GM19043 (cell line): ENCODE data around the gene FBXL12.
"Not testable (repeated sequence)": the region's sequence is repeated elsewhere in the genome, so short reads cannot be mapped to it uniquely, and the experiment has no call there.

Experiments
- ATAC-seq: cut with Tn5 transposase; IDR thresholded peaks from one replicate; pipeline ENCODE4 v1.9.1; 2021; ENCODE audit warnings: low read depth; ENCODE audit not compliant: unreplicated experiment

The FBXL12 gene

DNA sequence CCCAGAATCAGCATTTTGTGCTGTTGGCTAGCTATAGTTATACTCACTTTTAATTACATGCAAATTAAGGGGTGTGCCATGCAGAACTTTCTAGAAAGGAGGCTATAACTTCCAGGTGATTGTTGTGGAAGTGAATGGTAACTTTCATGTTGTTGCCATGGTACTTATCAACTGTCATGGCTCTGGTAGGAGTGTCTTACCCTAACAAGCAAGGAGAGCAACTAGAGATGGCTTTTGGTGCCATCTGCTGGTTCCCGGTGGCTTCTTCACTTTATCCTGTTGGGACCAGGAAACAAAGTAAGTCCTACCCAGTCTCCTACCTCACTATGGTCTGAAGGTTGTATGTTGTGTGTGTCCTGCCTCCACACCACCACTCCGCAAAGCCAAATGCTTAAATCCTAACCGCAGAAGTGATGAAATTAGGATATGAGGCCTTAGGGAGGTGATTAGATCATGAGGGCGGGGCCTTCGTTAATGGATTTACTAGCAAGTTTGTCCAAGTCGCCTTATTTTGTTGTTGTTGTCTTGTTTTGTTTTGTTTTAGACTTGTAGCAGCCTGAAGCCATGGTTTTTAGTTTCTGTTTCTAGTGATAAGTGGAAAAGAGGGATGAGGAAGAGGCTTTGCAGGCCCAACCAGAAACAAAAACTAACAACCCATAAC lies 22.6 kb downstream of the FBXL12 start:
- no peak for ATAC-seq

DNA sequence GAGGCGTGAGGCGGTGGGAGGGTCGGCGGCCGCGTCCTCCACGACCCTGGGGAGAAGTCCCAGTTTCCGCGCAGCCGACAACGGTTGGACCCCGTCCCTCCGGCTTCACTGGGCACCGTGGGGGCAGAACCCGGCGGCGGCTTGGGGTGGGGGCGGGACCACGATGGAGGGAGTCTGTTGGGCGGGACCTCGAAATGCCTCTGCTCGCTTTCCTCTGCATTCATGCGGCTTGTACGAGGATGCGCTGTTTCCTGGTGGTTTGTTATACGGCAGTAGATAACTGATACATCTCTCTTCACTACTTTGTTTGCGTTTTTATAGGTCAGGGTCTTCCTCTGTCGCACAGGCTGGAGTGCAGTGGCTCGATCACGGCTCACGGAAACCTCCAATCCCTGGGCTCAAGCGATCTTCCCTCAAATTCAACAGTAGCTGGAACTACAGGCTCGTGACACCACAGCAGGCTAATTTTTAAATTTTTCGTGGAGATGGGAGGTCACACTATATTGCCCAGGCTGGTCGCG lies 25.7 kb downstream of the FBXL12 start:
- ATAC-seq = no peak

DNA sequence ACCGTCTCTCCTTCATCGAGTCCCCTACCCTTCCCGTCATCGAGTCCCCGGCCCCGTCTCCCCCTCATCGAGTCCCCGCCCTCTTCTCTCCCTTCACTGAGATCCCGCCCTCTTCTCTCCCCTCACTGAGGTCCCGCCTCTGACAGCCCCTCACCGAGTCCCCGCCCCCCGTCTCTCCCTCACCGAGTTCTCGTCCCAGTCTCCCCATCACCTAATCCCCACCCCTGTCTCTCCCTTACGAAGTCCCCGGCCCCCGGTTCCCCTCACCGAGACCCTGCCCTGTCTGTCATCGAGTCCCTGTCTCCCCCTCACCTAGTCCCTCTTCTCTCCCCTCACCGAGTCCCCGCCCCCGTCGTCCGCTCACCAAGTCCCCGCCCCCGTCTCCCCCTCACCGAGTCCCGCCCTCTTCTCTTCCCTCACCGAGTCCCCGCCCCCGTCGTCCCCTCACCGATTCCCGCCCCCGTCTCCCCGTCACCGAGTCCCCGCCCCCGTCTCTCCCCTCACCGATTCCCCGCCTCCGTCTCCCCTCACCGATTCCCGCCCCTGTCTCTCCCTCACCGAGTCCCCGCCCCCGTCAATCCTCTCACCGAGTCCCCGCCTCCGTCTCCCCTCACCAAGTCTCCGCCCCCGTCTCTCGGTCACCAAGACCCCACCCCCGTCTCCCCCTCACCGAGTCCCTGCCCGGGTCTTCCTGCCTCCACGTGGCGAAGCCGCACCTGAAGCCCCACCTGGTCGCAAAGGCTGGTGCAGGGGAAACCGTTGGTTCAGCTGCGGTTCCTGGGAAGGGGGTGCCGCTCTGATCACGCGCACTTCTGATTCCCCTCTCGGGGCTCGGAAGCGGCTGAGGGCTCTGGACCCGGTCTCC lies 26.4 kb downstream of the FBXL12 start:
- no peak for ATAC-seq

DNA sequence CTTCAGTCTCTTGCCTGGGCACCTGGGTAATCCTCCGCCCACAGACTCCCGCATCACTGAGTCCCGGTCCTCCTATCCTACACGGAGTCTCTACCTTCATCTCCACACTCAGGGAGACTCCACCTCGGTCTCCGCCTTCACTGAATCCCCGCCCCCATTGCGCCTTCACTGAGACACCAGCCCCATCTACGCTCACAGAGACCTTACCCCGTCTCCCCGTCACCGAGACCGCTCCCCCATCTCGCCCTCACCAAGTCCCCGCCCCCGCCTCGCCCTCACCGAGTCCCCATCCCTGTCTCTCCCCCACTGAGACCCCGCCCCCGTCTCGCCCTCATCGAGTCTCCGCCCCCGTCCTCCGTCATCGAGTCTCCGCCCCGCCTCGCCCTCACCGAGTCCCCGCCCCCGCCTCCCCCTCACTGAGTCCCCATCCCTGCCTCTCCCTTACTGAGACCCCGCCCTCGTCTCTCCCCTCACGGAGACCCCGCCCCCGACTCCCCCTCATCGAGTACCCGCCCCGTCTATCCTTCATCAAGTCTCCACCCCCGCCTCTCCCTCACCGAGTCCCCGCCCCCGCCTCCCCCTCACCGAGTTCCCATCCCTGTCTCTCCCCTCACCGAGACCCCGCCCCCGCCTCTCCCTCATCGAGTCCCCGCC lies 27.2 kb downstream of the FBXL12 start:
- ATAC-seq = peak; percentile 43

DNA sequence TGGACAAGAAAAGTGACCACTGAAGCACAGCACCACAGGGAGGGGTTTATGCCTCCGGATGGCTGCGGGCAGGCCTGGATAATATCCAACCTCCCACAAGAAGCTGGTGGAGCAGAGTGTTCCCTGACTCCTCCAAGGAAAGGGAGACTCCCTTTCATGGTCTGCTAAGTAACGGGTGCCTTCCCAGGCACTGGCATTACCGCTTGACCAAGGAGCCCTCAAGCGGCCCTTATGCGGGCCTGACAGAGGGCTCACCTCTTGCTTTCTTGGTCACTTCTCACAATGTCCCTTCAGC lies 27.9 kb downstream of the FBXL12 start:
- not testable (repeated sequence) for ATAC-seq

DNA sequence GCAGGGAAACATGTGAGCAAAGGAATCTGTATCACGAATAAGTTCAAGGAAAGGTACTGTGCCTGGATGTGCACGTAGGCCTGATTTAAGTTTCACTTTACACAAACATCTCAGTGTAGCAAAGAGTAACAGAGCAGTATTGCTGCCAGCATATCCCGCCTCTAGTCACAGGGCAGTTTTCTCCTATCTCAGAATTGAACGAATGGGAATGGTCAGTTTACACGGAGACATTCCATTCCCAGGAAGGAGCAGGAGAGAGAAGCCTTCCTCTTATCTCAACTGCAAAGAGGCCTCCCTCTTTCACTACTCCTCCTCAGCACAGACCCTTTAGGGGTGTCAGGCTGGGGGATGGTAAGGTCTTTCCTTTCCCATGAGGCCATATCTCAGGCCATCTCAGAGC lies 29.3 kb downstream of the FBXL12 start:
- not testable (repeated sequence) for ATAC-seq

DNA sequence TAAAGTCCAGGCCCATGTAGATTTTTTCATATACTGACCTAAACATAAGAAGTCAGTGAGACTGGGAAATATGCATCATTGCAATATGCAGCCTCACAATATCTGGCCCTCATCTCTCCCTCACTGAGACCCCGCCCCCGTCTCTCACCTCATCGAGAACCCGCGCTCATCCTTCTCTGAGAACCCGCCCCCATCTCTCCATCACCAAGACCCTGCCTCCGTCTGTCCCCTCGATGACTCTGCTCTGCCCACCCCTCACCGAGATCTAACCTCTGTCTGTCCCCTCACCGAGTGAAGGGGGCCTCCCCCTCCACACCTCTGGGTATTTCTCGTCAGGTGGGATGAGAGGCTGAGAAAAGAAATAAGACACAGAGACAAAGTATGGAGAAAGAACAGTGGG lies 29.8 kb downstream of the FBXL12 start:
- no peak for ATAC-seq

DNA sequence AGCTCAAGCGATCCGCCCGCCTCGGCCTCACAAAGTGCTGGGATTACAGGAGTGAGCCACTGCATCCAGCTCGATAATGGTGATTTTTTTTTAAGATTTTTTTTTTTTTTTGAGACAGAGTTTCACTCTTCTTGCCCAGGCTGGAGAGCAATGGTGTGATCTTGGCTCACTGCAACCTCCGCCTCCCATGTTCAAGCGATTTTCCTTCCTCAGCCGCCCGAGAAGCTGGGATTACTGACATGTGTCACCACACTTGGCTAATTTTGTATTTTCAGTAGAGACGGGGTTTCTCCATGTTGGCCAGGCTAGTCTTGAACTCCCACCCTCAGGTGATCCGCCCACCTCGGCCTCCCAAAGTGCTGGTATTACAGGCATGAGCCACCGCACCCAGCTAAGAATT lies 30.3 kb downstream of the FBXL12 start:
- ATAC-seq = not testable (repeated sequence)

DNA sequence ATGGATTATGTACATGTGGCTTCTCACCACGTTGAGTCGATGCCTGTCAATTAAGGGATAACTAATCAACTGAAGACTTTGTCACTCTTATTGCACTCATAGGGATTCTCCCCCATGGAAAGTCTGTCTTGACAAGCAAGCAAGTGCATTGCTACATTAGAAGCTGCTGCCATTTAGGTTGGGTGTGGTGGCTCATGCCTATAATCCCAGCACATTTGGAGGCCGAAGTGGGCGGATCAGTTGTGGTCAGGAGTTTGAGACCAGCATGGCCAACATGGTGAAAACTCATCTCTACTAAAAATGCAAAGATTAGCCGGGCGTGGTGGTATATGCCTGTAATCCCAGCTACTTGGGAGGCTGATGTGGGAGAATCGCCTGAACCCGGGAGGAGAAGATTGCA lies 32.1 kb downstream of the FBXL12 start:
- no peak for ATAC-seq

DNA sequence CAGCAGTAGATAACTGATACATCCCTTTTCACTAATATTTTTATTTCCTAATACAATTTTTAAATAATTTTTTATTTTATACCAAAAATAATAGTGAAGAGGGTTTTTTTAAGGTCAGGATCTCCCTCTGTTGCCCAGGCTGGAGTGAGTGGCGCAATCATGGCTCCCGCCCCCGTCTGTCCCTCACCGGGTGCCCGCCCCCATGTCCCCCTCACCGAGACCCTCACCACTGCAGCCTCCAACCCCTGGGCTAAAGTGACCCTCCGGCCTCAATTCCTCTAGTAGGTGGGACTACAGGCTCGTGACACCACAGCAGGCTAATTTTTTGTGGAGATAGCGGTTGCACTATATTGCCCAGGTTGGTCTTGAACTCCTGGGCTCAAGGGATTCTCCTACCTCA lies 32.5 kb downstream of the FBXL12 start:
- no peak for ATAC-seq

DNA sequence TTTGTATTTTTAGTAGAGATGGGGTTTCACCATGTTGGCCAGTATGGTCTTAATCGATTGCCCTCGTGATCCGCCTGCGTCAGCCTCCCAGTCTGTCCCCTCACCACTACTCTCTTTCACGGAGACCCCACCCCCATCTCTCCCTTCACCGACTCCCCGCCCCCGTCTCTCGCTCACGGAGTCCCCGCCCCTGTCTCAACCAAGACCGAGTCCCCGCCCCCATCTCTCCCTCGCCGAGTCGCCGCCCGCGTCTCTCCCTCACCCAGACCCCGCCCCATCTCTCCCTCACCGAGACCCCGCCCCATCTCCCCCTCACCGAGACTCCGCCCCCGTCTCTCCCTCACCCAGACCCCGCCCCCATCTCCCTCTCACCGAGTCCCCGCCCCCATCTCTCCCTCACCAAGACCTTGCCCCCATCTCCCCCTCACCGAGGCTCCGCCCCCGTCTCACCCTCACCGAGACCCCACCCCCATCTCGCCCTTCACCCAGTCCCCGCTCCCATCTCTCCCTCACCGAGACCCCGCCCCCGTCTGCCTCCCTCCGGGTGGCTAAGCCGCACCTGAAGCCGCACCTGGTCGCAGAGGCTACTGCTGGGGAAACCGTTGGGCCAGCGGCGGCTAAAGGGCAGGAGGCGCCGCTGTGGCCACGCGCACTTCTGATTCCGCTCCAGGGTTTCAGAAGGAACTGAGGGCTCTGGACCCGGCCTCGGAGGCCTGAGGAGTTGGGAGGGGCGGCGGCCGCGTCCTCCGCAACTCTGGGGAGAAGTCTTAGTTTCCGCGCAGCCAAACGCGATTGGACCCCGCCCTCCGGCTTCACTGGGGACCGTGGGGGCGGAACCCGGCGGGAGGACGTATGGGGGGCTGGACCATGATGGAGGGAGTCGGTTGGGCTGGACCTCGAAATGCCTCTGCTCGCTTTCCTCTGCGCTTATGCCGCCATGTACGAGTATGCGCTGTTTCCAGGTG lies 33.2 kb downstream of the FBXL12 start:
- ATAC-seq = peak; percentile 64

DNA sequence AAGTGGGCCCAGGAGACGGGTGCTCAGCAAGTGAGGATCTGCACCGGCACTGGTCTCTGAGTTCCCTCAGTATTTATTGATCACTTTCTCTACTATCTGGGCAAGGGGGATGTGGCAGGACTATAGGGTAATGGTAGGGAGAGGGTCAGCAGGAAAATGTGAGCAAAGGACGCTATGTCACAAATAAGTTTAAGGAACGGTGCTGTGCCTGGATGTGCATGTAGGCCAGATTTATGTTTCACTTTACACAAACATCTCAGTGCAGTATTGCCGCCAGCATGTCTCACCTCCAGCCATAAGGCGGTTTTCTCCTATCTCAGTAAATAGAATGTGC lies 34.7 kb downstream of the FBXL12 start:
- not testable (repeated sequence) for ATAC-seq

DNA sequence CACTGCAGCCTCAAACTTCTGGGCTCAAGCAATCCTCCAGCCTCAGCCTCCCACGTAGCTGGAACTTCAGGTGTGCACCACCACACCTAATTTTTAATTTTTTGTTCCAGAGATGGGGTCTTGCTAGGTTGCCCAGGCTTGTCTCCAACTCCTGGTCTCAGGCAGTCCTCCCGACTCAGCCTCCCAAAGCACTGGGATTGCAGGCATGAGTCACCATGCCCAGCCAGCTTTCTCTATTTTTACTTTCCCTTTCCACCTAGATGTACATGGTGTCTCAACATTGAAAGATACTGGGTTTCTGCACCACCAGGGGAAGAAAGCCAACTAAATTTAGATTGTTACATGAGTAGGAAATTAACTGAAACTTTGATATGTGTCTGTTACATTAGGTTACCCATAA lies 36.5 kb downstream of the FBXL12 start:
- no peak for ATAC-seq

DNA sequence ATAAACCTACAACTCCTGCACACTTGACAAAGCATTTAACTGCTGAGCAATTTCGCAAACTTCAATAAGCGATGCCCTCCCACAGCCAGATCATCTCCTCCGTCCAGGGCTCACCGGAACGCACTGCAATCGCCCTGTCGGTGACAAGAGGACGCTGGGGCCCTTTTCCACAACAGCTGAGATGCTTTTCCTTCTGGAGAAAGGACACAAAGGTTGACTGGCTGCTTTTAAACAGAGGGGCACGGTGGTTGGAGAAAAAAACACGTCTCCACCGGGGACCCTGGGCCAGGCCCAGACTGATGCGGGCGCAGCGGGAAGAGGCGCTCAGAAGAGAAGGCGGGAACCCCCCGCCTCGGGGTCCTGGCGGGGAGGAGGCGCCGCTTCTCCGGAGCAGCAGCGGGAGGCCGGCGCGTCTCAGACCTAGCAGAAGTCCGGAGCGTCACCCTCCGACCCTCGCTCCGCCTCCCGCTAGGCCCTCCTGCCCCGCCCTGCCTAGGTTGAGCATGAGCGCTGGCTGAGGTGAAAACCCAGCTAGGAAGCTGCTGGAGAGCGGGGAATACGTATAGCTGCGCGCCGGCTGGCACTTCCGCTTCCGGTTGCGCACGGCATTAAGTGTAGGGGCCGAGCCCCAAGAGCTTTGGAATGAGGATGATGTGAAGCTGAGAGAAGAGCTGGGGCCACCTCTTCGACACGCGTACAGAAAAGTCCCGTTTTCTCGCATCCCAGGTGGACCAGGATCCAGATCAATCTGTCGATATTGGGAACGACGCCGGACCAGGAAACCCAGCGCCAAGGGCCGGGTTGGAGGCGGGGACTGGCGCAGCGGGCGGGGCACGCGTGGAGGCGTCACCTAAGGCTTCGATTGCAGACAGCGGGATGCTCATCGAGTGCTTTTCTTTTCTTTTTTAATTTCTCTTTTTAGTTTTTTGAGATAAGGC lies 50.4 kb downstream of the FBXL12 start, which contains the start of gene ZNF846:
ZNF846 (minus strand) TSS at position 564 of the 938 bp plus-strand sequence. CDS start 3,788 bp downstream, outside the sequence.
- peak; percentile 94 for ATAC-seq
